Effector memory CD8-positive, alpha-beta T cell (primary cell): ENCODE data around the gene CPA1.

Experiments used
- ATAC-seq: fragments of 150-1000 bp; cut with Tn5 transposase; replicated peaks from 2 replicates; pipeline ENCODE4 v1.10.0; 2021; ENCODE audit warnings: mild to moderate bottlenecking, moderate library complexity
- DNase-seq, 3 experiments: peaks; one replicate each; pipeline ENCODE4 v3.0.0; 2021
- H3K27ac Mint-ChIP-seq, 2 donors: one replicate each; pipeline ENCODE4 v1.8.0; 2022; ENCODE audit warnings: mild to moderate bottlenecking in 2 of 2, mixed read lengths in 2 of 2, moderate library complexity in 2 of 2
- H3K27me3 Mint-ChIP-seq, 2 donors: one replicate each; pipeline ENCODE4 v1.8.0; 2022; ENCODE audit warnings: mixed read lengths in 2 of 2
- H3K36me3 Mint-ChIP-seq: one replicate; pipeline ENCODE4 v1.8.0; 2022; ENCODE audit warnings: mild to moderate bottlenecking, moderate library complexity, mixed read lengths; ENCODE audit not compliant: insufficient read depth
- H3K4me1 Mint-ChIP-seq, 2 donors: one replicate each; pipeline ENCODE4 v1.8.0; 2022; ENCODE audit warnings: low read depth in 2 of 2, mixed read lengths in 2 of 2
- H3K4me3 Mint-ChIP-seq, 2 donors: one replicate each; pipeline ENCODE4 v1.8.0; 2022; ENCODE audit warnings: mild to moderate bottlenecking in 2 of 2, mixed read lengths in 2 of 2, moderate library complexity in 2 of 2
- H3K9me3 Mint-ChIP-seq, 2 donors: one replicate each; pipeline ENCODE4 v1.8.0; 2022; ENCODE audit warnings: mixed read lengths in 2 of 2

Gene CPA1

GRCh38 chr7:130346941-130347340 is 33.4 kb upstream of the CPA1 start:
- Mint-ChIP-seq H3K36me3 (peaks cover 3% of the 10 kb centered on the region), H3K4me3 (no peak overlapping the region), H3K4me1 (peaks cover 0 to 2% of the 10 kb centered on the region in 2 donors), H3K27me3 (peaks cover 42 to 59% of the 10 kb centered on the region in 2 donors), H3K9me3 (no peaks in the 10 kb centered on the region), H3K27ac (no peak overlapping the region)
- DNase-seq (no peak), ATAC-seq (no peak)

GRCh38 chr7:130349911-130350782 is 30.1 kb upstream of the CPA1 start:
- DNase-seq (no peak), ATAC-seq (no peak)
- Mint-ChIP-seq H3K4me3 (no peak overlapping the region), H3K27me3 (peaks cover 56 to 61% of the 10 kb centered on the region in 2 donors), H3K27ac (no peak overlapping the region), H3K36me3 (peaks cover 3% of the 10 kb centered on the region), H3K9me3 (no peaks in the 10 kb centered on the region), H3K4me1 (peaks cover 0 to 2% of the 10 kb centered on the region in 2 donors)

GRCh38 chr7:130350945-130351790 is 29.1 kb upstream of the CPA1 start:
- ATAC-seq (no peak), DNase-seq (no peak)
- Mint-ChIP-seq H3K4me1 (peaks cover 0 to 2% of the 10 kb centered on the region in 2 donors), H3K4me3 (no peak overlapping the region), H3K27ac (no peak overlapping the region), H3K27me3 (peaks cover 50 to 51% of the 10 kb centered on the region in 2 donors), H3K9me3 (no peaks in the 10 kb centered on the region), H3K36me3 (peaks cover 3% of the 10 kb centered on the region)

- no peak for ATAC-seq
- no peak overlapping the region for H3K4me3 Mint-ChIP-seq
- peaks cover 0 to 2% of the 10 kb centered on the region in 2 donors for H3K4me1 Mint-ChIP-seq
- H3K27ac Mint-ChIP-seq = no peak overlapping the region
- DNase-seq = no peak
- H3K27me3 Mint-ChIP-seq = peaks cover 45 to 50% of the 10 kb centered on the region in 2 donors
- H3K36me3 Mint-ChIP-seq = peaks cover 3% of the 10 kb centered on the region
- H3K9me3 Mint-ChIP-seq = no peaks in the 10 kb centered on the region
Measured at GRCh38 chr7:130351791-130352090, 28.6 kb upstream of the CPA1 start.

GRCh38 chr7:130352194-130353074 is 27.9 kb upstream of the CPA1 start:
- Mint-ChIP-seq H3K4me1 (peaks cover 0 to 2% of the 10 kb centered on the region in 2 donors), H3K9me3 (no peaks in the 10 kb centered on the region), H3K27me3 (peaks cover 38 to 46% of the 10 kb centered on the region in 2 donors), H3K36me3 (peaks cover 3% of the 10 kb centered on the region), H3K27ac (no peak overlapping the region), H3K4me3 (no peak overlapping the region)
- no peak for DNase-seq
- ATAC-seq = no peak

GRCh38 chr7:130353196-130353595 is 27.1 kb upstream of the CPA1 start:
- Mint-ChIP-seq H3K27me3 (peaks cover 31 to 39% of the 10 kb centered on the region in 2 donors), H3K9me3 (no peaks in the 10 kb centered on the region), H3K36me3 (peaks cover 3% of the 10 kb centered on the region), H3K4me1 (peaks cover 0 to 2% of the 10 kb centered on the region in 2 donors), H3K4me3 (no peak overlapping the region), H3K27ac (no peak overlapping the region)
- DNase-seq (no peak), ATAC-seq (no peak)

GRCh38 chr7:130356121-130356875 is 24.0 kb upstream of the CPA1 start:
- ATAC-seq (no peak), DNase-seq (no peak)
- peaks cover 0 to 2% of the 10 kb centered on the region in 2 donors for H3K4me1 Mint-ChIP-seq
- H3K4me3 Mint-ChIP-seq = no peak overlapping the region
- H3K27ac Mint-ChIP-seq = no peak overlapping the region
- H3K27me3 Mint-ChIP-seq = peaks cover 18 to 31% of the 10 kb centered on the region in 2 donors
- H3K36me3 Mint-ChIP-seq = no peaks in the 10 kb centered on the region
- peaks cover 0 to 2% of the 10 kb centered on the region in 2 donors for H3K9me3 Mint-ChIP-seq

- H3K9me3 Mint-ChIP-seq = peaks cover 0 to 2% of the 10 kb centered on the region in 2 donors
- H3K4me1 Mint-ChIP-seq = no peaks in the 10 kb centered on the region
- no peak overlapping the region for H3K4me3 Mint-ChIP-seq
- no peaks in the 10 kb centered on the region for H3K36me3 Mint-ChIP-seq
- H3K27me3 Mint-ChIP-seq = peaks cover 11 to 27% of the 10 kb centered on the region in 2 donors
- no peak overlapping the region for H3K27ac Mint-ChIP-seq
- ATAC-seq (no peak), DNase-seq (no peak)
Measured at GRCh38 chr7:130356876-130357611, 23.2 kb upstream of the CPA1 start.

GRCh38 chr7:130358471-130358870 is 21.8 kb upstream of the CPA1 start:
- peaks cover 0 to 2% of the 10 kb centered on the region in 2 donors for H3K9me3 Mint-ChIP-seq
- no peaks in the 10 kb centered on the region for H3K36me3 Mint-ChIP-seq
- H3K4me1 Mint-ChIP-seq = peaks cover 0 to 3% of the 10 kb centered on the region in 2 donors
- H3K27ac Mint-ChIP-seq = no peak overlapping the region
- no peak overlapping the region for H3K4me3 Mint-ChIP-seq
- ATAC-seq (no peak), DNase-seq (no peak)
- H3K27me3 Mint-ChIP-seq = peaks cover 22 to 28% of the 10 kb centered on the region in 2 donors

- Mint-ChIP-seq H3K27me3 (peaks cover 25 to 26% of the 10 kb centered on the region in 2 donors), H3K4me1 (peaks cover 0 to 3% of the 10 kb centered on the region in 2 donors), H3K4me3 (no peak overlapping the region), H3K36me3 (no peaks in the 10 kb centered on the region), H3K27ac (no peak overlapping the region), H3K9me3 (peaks cover 0 to 2% of the 10 kb centered on the region in 2 donors)
- ATAC-seq (no peak), DNase-seq (no peak)
Measured at GRCh38 chr7:130359276-130359857, 20.9 kb upstream of the CPA1 start.

GRCh38 chr7:130360518-130360917 is 19.8 kb upstream of the CPA1 start:
- ATAC-seq (no peak), DNase-seq (no peak)
- peaks cover 25 to 26% of the 10 kb centered on the region in 2 donors for H3K27me3 Mint-ChIP-seq
- no peaks in the 10 kb centered on the region for H3K36me3 Mint-ChIP-seq
- no peak overlapping the region for H3K27ac Mint-ChIP-seq
- no peak overlapping the region for H3K4me3 Mint-ChIP-seq
- peaks cover 0 to 3% of the 10 kb centered on the region in 2 donors for H3K4me1 Mint-ChIP-seq
- H3K9me3 Mint-ChIP-seq = peaks cover 0 to 2% of the 10 kb centered on the region in 2 donors

- peaks cover 26 to 34% of the 10 kb centered on the region in 2 donors for H3K27me3 Mint-ChIP-seq
- no peaks in the 10 kb centered on the region for H3K36me3 Mint-ChIP-seq
- H3K4me1 Mint-ChIP-seq = peaks cover 0 to 7% of the 10 kb centered on the region in 2 donors
- ATAC-seq (no peak), DNase-seq (no peak)
- H3K27ac Mint-ChIP-seq = no peak overlapping the region
- H3K9me3 Mint-ChIP-seq = peaks cover 0 to 2% of the 10 kb centered on the region in 2 donors
- H3K4me3 Mint-ChIP-seq = no peak overlapping the region
Measured at GRCh38 chr7:130361681-130362080, 18.6 kb upstream of the CPA1 start.
